Activated CD4-positive, alpha-beta T cell treated with anti-CD3 and anti-CD28 coated beads, Interleukin-2, amount 50 U/mL, for 1 hour (primary cell): ENCODE results near the gene HS6ST3.

Experiments used
- DNase-seq: peaks from one replicate; pipeline ENCODE4 v3.0.0-alpha.2; 2020

The HS6ST3 gene

DNA sequence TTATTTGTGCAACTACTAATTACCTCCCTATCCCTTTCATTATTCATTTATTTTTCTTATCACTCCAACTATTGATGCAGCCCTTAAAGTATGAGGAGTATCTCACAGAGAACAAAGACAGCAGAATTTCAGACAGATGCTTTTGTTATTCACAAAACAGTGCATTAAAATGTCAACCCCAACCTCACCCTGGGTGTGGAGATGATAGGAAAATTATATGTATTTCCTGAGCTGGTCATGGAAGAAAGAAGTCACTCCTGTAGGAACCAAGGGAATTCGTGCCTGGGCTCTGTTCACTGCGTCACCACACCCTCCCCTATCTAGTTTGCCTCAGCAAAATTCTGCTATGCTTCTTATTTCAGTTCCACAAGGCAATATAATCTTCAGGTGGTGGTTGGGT, 588.9 kb downstream of the HS6ST3 start:
- DNase-seq, result no peak

DNA sequence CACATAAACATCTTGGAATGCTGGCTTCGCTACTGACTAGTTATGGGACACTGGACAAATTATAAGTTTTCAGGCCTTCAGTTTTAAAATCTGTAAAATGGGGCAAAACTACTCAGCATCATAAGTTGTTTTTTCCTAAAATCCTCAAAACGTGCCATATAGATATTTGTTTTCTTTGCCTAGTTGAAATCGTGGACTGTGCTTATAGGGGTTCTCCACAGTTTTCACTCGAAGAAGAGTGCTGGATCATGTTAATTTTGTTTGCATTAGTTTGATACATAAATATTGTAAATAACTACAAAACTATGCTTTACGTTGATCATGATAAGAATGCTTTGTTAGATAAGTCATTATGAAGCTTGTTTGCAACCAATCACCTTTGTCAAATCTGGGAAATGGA, 591.0 kb downstream of the HS6ST3 start:
- DNase-seq, result no peak

DNA sequence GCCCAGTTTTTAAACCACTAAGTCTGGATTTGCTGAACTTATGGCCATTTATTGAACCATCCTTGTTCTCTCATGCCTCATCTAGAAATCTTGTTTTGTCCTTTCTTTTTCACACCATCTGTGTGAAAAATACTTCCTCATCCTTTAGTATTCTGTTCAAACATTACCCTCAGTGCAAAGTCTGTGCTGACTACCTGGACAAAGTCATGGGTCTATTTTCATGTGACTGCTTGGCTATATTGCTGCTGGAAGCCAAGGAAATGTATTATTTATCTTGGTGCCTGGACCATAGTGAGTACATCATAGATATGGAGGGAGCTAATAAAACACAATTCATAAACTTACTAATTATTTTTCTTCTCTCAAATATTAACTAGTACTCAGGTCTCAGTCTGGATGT, 591.9 kb downstream of the HS6ST3 start:
- no peak for DNase-seq

DNA sequence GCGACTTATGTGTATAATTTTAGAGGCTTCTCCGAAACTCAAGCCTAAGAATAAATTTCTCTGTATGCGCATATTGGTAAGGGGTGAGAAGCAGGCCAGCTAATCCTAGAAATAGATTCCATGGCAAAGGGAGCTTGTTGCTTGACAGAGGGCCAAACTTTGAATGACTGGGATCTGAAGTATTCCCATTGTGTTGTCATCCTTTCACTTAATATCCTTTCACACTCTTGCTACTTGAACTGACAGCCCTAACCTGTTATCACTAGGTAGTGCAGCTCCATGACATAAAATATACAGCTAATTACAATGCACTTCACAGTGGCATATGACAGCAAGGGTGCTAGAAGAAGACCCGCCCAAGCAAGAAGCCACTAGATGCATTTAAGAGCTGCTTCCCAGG, 594.6 kb downstream of the HS6ST3 start:
- DNase-seq, result no peak

DNA sequence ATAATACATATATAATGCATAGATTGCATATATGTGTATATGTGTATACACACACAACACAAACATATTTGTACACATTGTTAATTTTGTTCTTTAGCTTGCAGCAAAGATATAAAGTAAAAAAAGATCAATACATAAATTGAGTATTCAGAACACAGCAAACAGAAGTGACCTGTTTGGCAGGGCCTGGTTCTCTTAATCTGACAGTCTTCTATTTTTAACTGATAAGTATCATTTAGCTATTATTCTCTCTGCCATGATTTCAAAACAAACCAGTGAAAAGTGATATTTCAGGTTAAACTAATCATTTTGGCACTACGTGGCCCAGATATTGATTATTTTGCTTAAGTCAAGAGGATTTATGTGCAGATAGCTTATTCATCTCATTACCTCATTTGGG, 595.0 kb downstream of the HS6ST3 start:
- no peak for DNase-seq

DNA sequence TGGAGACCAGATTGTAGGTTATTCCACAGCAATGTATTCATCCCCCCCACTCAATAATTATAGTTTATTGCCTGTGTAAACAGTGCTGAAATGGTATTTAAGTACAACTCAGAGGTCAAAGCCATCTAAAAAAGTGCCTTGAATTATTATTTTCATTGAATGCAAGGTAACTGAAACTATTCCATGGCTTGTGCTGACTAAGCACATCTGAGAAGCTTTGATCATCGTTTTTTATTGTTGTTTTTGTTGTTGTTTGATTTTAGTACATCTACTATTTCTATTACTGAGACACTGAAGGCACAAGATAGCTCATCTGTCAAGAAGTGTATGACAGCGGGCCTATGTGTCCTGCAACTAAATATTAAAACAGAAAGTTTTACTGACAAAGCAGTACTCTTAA, 596.4 kb downstream of the HS6ST3 start:
- DNase-seq, result no peak

DNA sequence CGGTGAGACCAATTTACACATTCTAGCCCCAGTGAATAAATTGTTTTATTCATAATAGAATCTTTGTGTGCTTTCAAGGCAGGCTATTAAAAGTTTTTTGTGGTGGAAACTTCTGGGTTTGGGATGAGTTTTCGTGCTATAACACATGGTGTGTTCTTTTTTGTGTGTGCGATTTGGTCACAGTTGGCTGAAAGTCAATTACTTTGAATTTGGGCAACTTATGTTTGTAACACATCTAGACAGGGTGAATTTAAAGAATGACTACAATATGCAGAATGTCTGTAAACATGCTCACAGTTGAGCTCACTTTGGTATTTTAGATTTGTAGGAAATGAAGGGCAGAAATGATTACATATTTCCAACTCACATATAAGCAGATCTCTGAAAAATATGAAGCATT, 597.3 kb downstream of the HS6ST3 start:
- no peak for DNase-seq

DNA sequence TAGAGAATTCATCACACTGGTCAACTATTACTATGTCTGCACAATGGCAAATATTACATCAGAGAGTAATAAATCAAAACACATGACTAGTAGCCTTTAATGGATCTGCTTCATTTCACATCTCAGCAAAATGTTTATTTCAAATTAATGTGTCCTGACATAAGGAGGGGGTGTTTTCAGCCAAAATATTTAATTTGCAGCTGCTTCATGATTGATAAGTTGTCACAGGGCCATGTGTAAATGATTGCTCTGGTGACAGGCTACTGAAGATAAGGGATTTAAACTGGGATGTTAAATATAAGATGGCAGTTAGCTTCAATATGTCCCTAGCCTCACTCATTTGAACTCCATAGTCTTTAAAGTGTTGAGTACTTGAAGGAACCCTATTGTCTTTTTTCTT, 601.1 kb downstream of the HS6ST3 start:
- no peak for DNase-seq

DNA sequence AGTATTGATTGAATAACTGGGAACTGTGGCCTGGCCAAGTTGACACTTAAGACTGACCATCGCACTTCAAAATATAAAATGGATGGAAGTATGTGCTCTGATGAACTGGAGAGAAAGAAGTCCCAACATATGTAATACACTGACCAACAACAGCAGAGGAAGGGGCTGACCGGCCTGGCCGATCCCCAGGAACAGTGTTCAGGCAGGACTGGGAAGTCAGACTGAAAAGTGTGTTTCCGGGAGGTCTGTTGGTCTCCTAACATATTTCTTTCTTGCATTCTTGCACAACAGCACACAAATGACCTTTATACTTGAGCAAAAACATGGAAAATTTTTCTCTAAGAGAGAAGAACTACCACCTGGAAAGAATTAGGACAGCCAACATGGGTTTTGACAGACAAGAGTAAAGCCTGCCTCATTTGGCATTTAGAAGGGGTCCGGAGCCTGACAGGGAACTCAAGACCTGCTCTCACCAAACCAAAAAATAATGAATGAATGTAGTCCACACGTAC, 606.5 kb downstream of the HS6ST3 start:
- no peak for DNase-seq

DNA sequence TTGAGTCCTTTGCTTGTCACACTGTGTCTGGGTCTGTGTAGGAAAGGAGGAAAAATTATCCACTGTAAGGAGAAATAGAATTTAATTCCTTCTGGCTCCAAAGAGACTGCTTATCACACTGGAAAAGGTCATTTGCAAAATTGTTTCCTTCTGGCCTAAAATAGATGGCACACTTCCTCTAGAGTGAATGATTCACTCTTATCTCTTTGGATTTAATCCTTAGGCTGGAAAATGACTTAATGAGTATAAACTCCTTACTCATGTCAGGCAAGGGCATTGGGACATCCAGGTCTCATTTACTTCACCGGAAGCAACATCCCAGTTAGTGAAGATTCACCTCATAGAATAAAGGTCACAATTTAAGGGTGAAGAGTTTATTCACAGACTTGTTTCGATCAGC, 610.8 kb downstream of the HS6ST3 start:
- DNase-seq, result no peak

DNA sequence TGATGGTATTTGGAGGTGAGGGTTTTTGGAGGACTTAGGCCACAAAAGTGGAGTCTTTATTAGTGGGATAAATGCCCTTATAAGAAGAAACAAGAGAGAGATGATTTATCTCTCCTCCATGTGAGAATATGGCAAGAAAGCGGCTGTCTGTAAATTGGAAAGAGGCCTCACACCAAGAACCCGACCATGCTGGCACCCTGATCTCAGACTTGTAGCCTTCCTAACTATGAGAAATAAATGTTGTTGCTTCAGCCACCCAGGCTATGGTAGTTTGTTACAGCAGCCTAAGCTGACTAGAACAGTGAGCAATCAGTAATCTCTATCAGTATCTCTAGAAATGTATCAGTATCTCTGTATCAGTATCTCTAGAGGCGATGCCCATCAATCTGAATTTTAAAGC, 617.2 kb downstream of the HS6ST3 start:
- no peak for DNase-seq

DNA sequence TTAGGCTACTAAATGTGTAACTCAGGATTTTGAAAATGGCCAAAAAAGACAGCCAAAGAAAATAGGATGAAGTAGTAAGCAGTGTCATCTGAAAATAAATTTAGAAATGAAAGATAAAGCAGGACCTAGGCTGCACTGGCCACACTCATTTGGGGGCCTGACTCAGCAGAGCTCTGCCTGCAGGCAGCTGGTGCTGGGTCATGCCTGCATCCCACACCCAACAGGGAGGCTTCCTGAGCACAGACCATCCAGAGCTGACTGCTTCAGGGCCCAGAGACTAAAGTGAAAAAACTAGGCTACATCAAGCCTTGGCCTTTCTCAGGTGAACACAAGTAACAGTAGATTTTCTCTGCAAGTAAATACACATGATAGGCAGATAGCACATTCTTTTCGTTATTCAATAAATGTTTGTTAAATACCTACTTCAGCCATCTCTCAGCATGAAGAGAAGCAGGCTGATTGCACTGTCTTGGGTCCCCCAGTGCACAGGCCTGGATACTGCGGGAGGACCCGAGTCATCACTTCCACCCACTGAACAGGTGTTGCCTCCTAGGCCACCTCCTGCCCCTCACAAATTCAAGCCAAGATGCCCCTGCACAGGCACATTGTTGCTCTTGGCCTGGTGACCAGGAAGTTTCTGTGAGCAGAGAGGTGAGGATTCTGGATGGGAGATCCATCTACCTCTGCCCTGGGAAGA, 620.4 kb downstream of the HS6ST3 start:
- no peak for DNase-seq

DNA sequence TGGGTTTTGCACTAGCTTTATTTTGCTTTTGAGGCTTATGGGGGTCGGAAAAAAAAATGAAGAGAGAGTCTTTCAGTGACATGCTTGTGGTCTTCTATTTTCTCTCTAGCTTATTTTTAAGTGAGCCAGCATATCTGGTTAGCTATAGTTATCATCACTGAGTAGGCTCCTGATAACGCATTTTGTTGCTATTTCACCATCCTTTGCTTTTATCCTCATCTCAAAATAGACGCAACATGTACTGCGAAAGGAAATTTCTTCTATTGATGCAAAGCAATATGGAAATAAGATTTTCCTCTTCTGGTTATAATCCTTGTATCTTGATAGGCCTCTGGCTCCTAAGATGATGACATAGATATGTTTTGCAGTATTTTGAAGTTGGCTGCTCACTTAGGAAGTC, 630.5 kb downstream of the HS6ST3 start:
- no peak for DNase-seq

DNA sequence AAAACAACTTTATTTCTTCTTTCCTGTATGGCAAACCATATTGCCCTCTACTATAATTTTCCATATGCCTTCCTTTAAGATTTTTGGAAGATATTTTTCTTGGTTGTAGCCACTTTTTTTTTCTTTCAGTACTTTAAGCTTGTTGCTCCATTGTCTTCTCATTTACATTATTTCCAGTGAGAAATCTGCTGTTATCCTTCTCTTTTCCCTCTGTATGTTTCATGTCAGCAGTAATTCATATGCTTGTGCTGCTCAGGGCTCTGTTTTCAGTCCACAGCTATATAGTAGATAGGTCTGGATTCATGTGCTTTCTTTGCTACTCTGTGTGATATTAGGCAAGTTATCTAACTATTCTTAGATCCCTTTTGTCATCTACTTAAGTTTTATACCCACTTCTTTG, 636.7 kb downstream of the HS6ST3 start:
- no peak for DNase-seq

DNA sequence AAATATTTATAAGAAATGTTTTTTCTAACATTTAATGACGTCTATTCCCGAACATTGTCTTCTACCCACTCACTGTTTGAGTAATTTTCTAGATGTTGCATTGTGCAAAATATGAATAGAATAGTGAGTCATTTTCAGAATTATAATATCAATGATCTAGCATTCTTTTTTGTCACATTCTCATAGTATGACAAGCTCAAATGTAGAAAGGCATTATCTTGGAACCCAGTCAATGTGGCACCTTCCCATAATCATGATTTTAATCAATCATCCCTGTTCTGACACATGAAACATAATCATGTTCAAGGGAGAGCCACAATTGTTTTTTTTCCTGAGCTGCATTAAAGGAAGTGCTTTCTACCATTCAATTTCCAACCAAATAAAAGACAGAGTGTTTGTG, 638.6 kb downstream of the HS6ST3 start:
- DNase-seq, result no peak

DNA sequence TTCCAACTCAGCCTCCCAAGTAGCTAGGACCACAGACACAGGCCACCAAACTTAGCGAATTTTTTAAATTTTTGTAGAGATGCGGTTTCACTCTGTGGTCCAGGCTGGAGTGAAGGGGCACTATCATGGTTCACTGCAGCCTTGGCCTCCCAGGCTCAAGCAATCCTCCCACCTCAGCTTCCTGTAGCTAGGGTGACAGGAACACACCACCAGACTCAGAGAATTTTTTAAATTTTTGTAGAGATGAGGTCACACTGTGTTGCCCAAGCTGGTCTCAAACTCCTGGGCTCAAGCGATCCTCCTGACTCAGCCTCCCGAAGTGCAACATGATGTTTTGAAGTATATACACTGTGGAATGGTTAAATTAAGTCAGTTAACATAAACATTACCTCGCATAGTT, 640.8 kb downstream of the HS6ST3 start:
- no peak for DNase-seq

DNA sequence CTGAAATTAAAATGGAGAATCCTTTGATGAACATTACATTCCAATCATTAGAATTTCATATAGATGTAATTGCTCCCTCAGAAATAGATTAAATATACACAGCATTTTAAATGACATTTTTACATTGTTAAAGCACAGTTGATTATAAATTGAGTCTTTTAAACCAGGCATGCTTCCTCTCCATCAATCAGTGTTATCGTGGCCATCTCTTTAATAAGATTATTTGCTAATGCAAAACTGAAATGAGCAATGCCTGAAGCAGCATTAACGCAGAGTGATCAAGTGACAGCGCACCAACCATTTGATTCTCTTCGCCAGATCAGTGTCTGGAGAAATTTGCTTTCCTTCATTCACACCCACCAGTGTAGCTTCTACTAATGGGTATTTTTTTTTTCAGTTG, 644.6 kb downstream of the HS6ST3 start:
- no peak for DNase-seq

DNA sequence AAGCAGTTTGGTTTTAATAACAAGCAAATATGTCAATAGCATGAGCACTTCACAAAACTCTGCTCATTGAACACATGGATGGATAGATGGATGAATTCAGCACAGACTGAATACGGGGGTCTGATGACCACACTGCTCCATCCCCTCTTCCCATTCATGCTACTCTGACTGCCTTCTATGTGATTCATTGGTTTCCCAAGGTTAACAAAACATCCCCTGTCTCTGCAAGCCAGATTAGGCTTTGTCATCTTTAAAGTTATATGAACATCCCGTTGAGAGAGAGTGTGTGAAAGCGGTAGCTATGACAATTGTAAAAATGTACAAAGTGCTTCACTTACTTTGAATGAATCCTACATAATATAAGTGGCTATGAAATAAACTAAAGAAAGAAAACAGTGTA, 651.9 kb downstream of the HS6ST3 start:
- DNase-seq, result no peak

DNA sequence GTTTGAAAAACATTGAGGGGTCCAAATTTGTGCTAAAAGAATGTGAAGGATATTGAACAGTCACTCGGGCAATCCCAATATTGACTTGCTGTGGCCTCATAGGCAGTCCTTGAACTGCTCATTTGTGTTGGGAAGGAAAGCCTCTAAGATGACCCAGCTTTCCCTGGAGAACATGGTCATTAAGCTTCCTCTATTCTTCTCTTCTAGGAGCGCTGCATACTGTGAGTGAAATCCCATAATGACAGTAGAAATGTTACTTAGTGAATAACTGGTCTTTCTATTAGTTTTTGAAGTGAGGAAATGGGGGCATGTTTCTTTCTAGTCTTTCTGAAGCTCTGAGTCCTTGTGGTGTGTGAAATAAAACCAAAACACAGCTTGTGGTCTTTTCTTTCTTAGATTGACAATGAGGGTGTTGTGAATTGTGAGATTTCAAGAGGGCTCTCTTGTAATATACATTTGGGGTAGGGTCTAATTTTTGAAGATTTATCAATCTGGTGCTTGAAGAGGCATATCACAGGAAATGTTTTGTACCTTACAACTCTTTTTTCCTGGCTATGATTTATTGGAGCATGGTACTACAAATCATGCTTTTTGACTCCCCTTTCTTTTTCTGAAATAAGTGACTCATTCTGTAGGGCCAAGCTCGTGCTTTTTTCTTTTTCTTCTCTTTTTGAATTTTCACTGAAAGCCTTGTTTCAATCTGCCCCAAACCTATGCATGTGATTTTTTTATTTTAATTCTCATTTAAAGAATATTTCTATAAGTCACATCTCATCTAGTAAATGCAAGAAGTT, 653.6 kb downstream of the HS6ST3 start:
- DNase-seq, result no peak

DNA sequence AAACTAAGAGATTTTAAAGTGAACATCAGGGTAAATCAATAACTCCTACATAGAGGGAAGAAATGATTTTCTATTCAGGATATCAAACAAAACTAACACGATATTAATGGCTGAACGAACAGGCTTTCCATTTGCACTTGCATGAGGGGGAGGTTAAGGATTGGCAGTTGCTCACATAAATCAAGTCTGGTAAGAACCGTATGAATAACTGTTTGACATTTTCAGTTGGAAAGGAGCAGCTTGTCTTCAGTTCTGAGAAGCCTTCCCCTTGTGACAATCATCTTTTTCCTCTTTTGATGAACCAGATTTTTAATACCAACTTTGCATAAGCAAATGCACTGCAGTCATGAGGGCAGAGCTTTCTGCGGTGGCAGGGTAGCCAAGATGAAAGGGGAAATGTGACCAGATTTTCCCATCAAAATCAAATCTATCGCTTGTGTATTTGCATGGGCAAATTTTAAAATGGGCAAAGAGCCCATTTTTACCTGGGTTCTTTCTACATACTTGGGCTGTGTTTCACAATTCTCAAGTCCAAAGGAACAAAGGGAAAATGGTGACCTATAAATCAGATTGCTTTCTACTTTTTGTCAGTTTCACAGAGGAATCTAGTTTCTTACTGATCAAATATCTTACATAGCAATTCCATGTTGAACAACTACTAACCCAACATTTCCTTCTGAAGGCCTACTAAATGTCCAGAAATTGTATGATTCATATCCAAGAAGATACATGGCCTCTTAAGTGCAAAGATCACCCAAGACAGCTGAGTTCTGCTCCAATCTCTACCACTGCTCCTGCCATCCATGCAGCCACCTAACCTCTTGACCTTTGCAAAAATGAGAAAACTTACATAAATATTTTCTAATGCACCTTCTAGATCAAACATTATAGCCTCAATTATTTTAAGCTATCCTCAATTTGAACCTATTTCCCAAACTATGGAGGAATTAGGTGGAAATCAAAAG, 654.7 kb downstream of the HS6ST3 start:
- no peak for DNase-seq

DNA sequence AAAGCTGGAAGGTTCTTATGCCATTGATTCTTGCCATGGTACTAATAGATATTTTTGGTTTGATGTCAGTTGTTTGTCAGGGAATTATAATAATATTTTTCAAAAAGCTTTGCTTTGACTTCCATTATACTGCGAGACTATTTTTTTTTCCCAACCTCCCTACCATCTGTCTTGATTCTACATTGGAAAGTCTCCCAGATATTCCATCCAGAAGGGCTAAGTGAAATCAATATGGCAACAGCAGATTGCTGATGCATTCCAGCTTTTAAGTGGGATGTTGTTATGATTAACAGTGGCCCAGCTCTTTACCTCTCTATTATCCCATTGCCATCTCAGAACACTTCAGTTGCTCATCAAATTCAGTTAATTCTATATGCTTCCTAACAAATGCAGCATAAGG, 657.0 kb downstream of the HS6ST3 start:
- no peak for DNase-seq

DNA sequence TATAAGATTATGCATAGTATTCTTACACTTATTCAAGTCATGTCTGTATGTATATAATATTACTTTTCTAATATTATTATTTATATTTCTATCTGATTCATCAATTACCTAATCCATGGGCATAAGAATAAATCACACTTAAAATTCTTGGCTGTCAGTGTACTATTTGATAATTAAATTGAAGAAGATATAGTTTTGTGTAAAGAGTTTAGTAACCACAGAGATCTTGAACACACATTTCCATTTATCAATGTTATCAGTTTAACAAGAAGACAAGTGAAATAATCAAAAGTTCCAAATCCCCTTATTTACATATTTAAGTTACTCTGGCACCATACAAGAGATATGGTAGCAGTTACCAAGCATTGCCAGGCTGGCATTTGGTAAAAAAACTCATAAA, 659.9 kb downstream of the HS6ST3 start:
- no peak for DNase-seq

DNA sequence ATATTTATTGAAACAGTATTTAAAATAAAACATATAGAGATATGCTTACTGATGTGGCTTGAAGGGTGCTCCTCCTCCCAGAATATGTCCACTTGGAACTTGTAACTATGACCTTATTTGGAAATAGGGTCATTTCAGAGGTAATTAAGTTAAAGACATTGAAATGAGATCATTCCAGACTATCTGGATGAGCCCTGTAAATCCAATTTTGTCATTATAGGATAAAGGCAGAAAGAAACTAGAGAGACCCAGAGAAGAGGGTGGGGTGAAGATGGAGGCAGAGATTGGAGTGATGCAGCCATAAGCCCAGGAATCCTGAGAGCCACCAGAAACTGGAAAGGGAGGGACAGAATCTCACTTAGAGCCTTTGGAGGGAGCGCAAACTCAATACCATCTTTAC, 661.2 kb downstream of the HS6ST3 start:
- DNase-seq, result no peak
